Ovary (tissue), 3 donors: ENCODE measurements around the gene ZBTB2.

ENCODE experiments used
- POLR2A ChIP-seq: fragments of 450-650 bp; IDR thresholded peaks from one replicate; pipeline ENCODE4 v1.6.1; 2017; ENCODE audit warnings: antibody characterized with exemption, mild to moderate bottlenecking, moderate library complexity
- TF ChIP-seq, protein P1 (sequence below), 3 donors: fragments of 450-650 bp in 2 of 3; fragments of 200-600 bp in 1 of 3; IDR thresholded peaks; one replicate each; pipeline versions ENCODE4 v1.5.1 to v1.8.0; 2016 to 2022; ENCODE audit warnings: antibody characterized with exemption in 3 of 3, mild to moderate bottlenecking in 1 of 3
- donor health status: DM: no; HTN: no; CAD: no.

DNA sequence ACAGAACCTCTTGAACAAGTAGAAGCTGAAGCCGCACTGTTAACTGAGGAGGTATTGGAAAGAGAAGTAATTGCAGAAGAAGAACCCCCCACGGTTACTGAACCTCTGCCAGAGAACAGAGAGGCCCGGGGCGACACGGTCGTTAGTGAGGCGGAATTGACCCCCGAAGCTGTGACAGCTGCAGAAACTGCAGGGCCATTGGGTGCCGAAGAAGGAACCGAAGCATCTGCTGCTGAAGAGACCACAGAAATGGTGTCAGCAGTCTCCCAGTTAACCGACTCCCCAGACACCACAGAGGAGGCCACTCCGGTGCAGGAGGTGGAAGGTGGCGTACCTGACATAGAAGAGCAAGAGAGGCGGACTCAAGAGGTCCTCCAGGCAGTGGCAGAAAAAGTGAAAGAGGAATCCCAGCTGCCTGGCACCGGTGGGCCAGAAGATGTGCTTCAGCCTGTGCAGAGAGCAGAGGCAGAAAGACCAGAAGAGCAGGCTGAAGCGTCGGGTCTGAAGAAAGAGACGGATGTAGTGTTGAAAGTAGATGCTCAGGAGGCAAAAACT lies 40.1 kb downstream of the ZBTB2 start:
- no peak for TF ChIP-seq POLR2A
- TF ChIP-seq, protein P1, sequence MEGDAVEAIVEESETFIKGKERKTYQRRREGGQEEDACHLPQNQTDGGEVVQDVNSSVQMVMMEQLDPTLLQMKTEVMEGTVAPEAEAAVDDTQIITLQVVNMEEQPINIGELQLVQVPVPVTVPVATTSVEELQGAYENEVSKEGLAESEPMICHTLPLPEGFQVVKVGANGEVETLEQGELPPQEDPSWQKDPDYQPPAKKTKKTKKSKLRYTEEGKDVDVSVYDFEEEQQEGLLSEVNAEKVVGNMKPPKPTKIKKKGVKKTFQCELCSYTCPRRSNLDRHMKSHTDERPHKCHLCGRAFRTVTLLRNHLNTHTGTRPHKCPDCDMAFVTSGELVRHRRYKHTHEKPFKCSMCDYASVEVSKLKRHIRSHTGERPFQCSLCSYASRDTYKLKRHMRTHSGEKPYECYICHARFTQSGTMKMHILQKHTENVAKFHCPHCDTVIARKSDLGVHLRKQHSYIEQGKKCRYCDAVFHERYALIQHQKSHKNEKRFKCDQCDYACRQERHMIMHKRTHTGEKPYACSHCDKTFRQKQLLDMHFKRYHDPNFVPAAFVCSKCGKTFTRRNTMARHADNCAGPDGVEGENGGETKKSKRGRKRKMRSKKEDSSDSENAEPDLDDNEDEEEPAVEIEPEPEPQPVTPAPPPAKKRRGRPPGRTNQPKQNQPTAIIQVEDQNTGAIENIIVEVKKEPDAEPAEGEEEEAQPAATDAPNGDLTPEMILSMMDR (IDR thresholded peaks at IDR 0.05) = no peak
